Stomach (tissue), 9 donors: ENCODE data around the gene LRMDA. TPM values are rescaled to one million over a fixed set of nuclear protein-coding genes. Genes with fewer than 3 reads are reported as not detected.

Experiments
- DNase-seq, 2 donors: peaks; one replicate each; pipeline versions ENCODE4 v3.0.0 to v3.0.0-alpha.2; 2013 to 2019
- H3K27ac ChIP-seq, 5 donors: fragments of 200-600 bp in 4 of 5; sonication (generic) in 4 of 5; one replicate each; pipeline ENCODE4 v1.5.1; 2013 to 2019; ENCODE audit warnings: mild to moderate bottlenecking in 1 of 5, moderate library complexity in 1 of 5
- H3K27me3 ChIP-seq, 3 donors: fragments of 200-600 bp; sonication (generic); one replicate each; pipeline ENCODE4 v1.5.1; 2017 to 2019; ENCODE audit warnings: mixed run types in 1 of 3
- H3K36me3 ChIP-seq, 4 donors: fragments of 200-600 bp; sonication (generic); 1 replicate in 3 of 4; 2 replicates in 1 of 4; pipeline ENCODE4 v1.5.1; 2016 to 2019
- H3K4me1 ChIP-seq, 4 donors: fragments of 200-600 bp; sonication (generic); one replicate each; pipeline ENCODE4 v1.5.1; 2016 to 2019
- H3K4me3 ChIP-seq, 4 donors: fragments of 200-600 bp; sonication (generic) in 3 of 4; one replicate each; pipeline ENCODE4 v1.5.1; 2016 to 2019; ENCODE audit warnings: mild to moderate bottlenecking in 1 of 4
- H3K9me3 ChIP-seq, 4 donors: fragments of 200-600 bp; sonication (generic); one replicate each; pipeline ENCODE4 v1.5.1; 2016 to 2019
- EP300 ChIP-seq: sonication (generic); formaldehyde crosslinking; IDR thresholded peaks from one replicate; pipeline ENCODE4 v1.6.1; 2017; ENCODE audit warnings: antibody characterized with exemption
- POLR2A ChIP-seq, 4 donors: fragments of 450-650 bp; IDR thresholded peaks; one replicate each; pipeline ENCODE4 v1.6.1; 2016; ENCODE audit warnings: antibody characterized with exemption in 4 of 4, control low read depth in 2 of 4, mild to moderate bottlenecking in 1 of 4, moderate library complexity in 1 of 4
- POLR2AphosphoS5 ChIP-seq, 3 donors: sonication (generic); formaldehyde crosslinking; IDR thresholded peaks; one replicate each; pipeline ENCODE4 v1.6.1; 2016; ENCODE audit warnings: antibody characterized with exemption in 3 of 3
- WGBS, 5 donors: extraction: QIAGEN DNeasy Blood & Tissue Kit in 3 of 5; methylation state at CpG; one replicate each; pipeline versions ENCODE4 v1.1.5 to v1.1.7; 2013 to 2018; 5-methylcytosine and 5-hydroxymethylcytosine counted together
- intact Hi-C: fragments of 100-400 bp; cut with DNase I; formaldehyde crosslinking; loops from one replicate; pipeline ENCODE4 v1.15.1; 2023; ENCODE audit warnings: low total_unique reads
- polyA plus RNA-seq, 3 donors: library from polyadenylated mRNA; stranded (reverse); fragments of 200-250 nt; gene quantifications; one replicate each; pipeline ENCODE4 v1.2.3, GENCODE V29; 2013
- total RNA-seq, 5 donors: library from RNA; depleted of rRNA; stranded (reverse); fragments of >200 nt; gene quantifications; one replicate each; pipeline versions ENCODE4 v1.1.0 to v1.2.3, GENCODE V29; 2014 to 2016
- TF ChIP-seq, protein P1 (sequence below), 7 experiments: fragments of 450-650 bp in 4 of 7; fragments of 200-600 bp in 3 of 7; sonication (generic) in 3 of 7; IDR thresholded peaks; one replicate each; pipeline ENCODE4 v1.5.1; 2016 to 2019; ENCODE audit warnings: antibody characterized with exemption in 7 of 7, control low read depth in 2 of 7, mild to moderate bottlenecking in 1 of 7
- donor health status: healthy with polysubstance abuse.
- donor health status: Bipolar disorder and iron deficiency.
- donor health status: healthy.

The LRMDA gene
- total and polyA plus RNA-seq, 8 donors = 1.3 to 30.2 (median 13.6) TPM; not detected in 1

DNA sequence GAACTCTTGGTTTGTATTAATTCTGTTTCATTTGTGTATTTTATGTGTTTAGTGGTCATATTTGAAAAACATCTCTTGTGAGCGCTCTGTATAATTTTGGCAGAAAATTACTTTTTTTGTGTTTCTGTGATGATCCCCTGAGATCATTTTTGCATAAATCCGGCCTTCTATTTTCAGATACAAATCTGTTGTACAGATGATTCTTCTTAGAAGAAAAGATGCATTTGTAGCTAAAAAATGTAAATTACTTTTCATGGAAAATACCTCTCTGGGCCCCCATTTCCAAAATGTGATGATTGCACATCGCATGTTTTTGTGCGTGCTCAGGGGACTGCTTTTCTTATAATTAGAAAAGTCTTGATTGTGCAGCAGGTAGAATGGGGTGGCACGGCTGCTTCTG lies 395.4 kb downstream of the LRMDA start:
- DNase-seq = no peak
- Histone ChIP-seq H3K4me1 (peaks cover 0 to 22% (median 5%) of the 10 kb centered on the region in 4 donors), H3K27me3 (no peaks in the 10 kb centered on the region), H3K27ac (no peak overlapping the region), H3K36me3 (no peaks in the 10 kb centered on the region), H3K4me3 (no peak overlapping the region), H3K9me3 (no peaks in the 10 kb centered on the region)
- WGBS, 5 donors = 71 to 91% (median 86%) methylated on average over 5 of the region's 5 CpGs
- intact Hi-C loops = no loop called here
- no peak for TF ChIP-seq EP300
- no peak for TF ChIP-seq POLR2AphosphoS5 (IDR thresholded peaks at IDR 0.05)
- TF ChIP-seq, protein P1, sequence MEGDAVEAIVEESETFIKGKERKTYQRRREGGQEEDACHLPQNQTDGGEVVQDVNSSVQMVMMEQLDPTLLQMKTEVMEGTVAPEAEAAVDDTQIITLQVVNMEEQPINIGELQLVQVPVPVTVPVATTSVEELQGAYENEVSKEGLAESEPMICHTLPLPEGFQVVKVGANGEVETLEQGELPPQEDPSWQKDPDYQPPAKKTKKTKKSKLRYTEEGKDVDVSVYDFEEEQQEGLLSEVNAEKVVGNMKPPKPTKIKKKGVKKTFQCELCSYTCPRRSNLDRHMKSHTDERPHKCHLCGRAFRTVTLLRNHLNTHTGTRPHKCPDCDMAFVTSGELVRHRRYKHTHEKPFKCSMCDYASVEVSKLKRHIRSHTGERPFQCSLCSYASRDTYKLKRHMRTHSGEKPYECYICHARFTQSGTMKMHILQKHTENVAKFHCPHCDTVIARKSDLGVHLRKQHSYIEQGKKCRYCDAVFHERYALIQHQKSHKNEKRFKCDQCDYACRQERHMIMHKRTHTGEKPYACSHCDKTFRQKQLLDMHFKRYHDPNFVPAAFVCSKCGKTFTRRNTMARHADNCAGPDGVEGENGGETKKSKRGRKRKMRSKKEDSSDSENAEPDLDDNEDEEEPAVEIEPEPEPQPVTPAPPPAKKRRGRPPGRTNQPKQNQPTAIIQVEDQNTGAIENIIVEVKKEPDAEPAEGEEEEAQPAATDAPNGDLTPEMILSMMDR (IDR thresholded peaks at IDR 0.05) = no peak
- no peak for TF ChIP-seq POLR2A (IDR thresholded peaks at IDR 0.05)

- Histone ChIP-seq H3K27ac (no peak overlapping the region), H3K27me3 (no peaks in the 10 kb centered on the region), H3K9me3 (no peaks in the 10 kb centered on the region), H3K4me1 (peaks cover 0 to 22% (median 5%) of the 10 kb centered on the region in 4 donors), H3K36me3 (no peaks in the 10 kb centered on the region), H3K4me3 (no peak overlapping the region)
- whole genome bisulfite sequencing, 5 donors = 72 to 82% (median 80%) methylated on average over 5 of the region's 5 CpGs
- DNase-seq = peak in 1 of 2 donors; percentile 69
- TF ChIP-seq, protein P1 (IDR thresholded peaks at IDR 0.05) = no peak
- intact Hi-C loops = no loop called here
Measured at GRCh38 chr10:75827587-75828021, 396.2 kb downstream of the LRMDA start.

DNA sequence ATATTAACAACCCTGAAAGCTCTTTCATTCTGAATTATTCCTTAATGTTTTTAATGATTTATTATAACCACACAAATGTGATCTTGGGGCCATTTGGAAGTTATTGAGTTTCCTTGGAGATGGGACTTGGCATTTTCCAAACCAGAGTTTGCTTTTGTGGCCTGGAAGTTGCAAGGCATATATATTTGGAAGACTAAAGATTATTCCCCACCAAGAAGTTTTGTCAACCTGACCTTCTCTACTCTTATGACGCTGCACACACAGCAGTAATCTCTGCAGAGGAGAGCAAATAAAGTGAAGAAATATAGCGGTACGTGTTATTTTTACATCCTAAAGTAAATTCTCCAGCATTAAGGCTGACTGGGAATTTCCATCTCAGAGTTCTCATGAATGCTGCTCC lies 397.0 kb downstream of the LRMDA start:
- H3K4me1 ChIP-seq = peaks cover 0 to 22% (median 5%) of the 10 kb centered on the region in 4 donors
- 23 to 52% (median 31%) methylated on average over 3 of the region's 3 CpGs for WGBS, 5 donors
- H3K9me3 ChIP-seq = no peaks in the 10 kb centered on the region
- TF ChIP-seq POLR2AphosphoS5 (IDR thresholded peaks at IDR 0.05) (no peak), POLR2A (IDR thresholded peaks at IDR 0.05) (no peak), EP300 (no peak)
- TF ChIP-seq, protein P1 (IDR thresholded peaks at IDR 0.05) = no peak
- peak in 1 of 2 donors; percentile 44 for DNase-seq
- H3K27ac ChIP-seq = no peak overlapping the region
- no peak overlapping the region for H3K4me3 ChIP-seq
- H3K36me3 ChIP-seq = no peaks in the 10 kb centered on the region
- no peaks in the 10 kb centered on the region for H3K27me3 ChIP-seq
- intact Hi-C loops = no loop called here

DNA sequence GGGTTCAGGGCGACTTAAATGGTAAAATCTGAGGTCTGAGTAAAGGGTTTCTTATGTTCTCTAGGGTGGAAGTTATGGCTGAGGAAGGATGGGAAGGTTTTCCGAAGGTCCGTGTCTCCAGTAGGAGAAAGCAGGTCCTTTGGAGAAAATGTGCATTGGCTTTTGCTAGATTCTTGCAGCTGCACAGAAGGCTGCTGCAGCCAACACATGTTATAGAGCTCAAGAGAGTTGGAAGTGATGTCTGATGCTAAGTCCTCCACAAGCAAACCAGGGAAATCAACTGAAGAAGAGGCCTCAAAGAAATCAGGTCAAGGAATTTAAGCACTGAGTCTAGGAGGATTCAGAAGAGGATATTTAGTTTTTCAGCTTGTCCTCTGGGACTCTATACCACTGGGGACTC lies 404.6 kb downstream of the LRMDA start:
- Histone ChIP-seq H3K4me3 (no peak overlapping the region), H3K4me1 (no peaks in the 10 kb centered on the region), H3K36me3 (no peaks in the 10 kb centered on the region), H3K9me3 (no peaks in the 10 kb centered on the region), H3K27ac (no peak overlapping the region), H3K27me3 (no peaks in the 10 kb centered on the region)
- no peak for DNase-seq
- intact Hi-C loops = no loop called here
- no peak for TF ChIP-seq POLR2A (IDR thresholded peaks at IDR 0.05)
- TF ChIP-seq, protein P1 (IDR thresholded peaks at IDR 0.05) = no peak
- no peak for TF ChIP-seq POLR2AphosphoS5 (IDR thresholded peaks at IDR 0.05)
- TF ChIP-seq EP300 = no peak
- WGBS, 5 donors = 78 to 97% (median 94%) methylated on average over 3 of the region's 3 CpGs
